Measurements from ENCODE around the gene RBMS3.

Gene RBMS3

GRCh38 chr3:29914861-29915524, 634.1 kb downstream of the RBMS3 start:
- no peak for DNase-seq

- no peak for DNase-seq
Observed at GRCh38 chr3:29919571-29919970, 638.7 kb downstream of the RBMS3 start.

GRCh38 chr3:29922992-29923746, 642.3 kb downstream of the RBMS3 start:
- no peak for DNase-seq

GRCh38 chr3:29924783-29925561, 644.1 kb downstream of the RBMS3 start:
- no peak for DNase-seq

- DNase-seq = no peak
Observed at GRCh38 chr3:29926378-29926777, 645.5 kb downstream of the RBMS3 start.

- DNase-seq = no peak
Observed at GRCh38 chr3:29932696-29933325, 651.9 kb downstream of the RBMS3 start.

GRCh38 chr3:29933802-29934490, 653.1 kb downstream of the RBMS3 start:
- no peak for DNase-seq

- no peak for DNase-seq
Observed at GRCh38 chr3:29934751-29935150, 653.9 kb downstream of the RBMS3 start.

- no peak for DNase-seq
Observed at GRCh38 chr3:29936054-29936453, 655.2 kb downstream of the RBMS3 start.

GRCh38 chr3:29936766-29937165, 655.9 kb downstream of the RBMS3 start:
- DNase-seq = no peak

- no peak for DNase-seq
Observed at GRCh38 chr3:29937185-29937584, 656.3 kb downstream of the RBMS3 start.

- DNase-seq = no peak
Observed at GRCh38 chr3:29940759-29941323, 660.0 kb downstream of the RBMS3 start.

GRCh38 chr3:29942297-29942696, 661.4 kb downstream of the RBMS3 start:
- no peak for DNase-seq

- DNase-seq = no peak
Observed at GRCh38 chr3:29949131-29949530, 668.3 kb downstream of the RBMS3 start.

GRCh38 chr3:29949940-29950616, 669.2 kb downstream of the RBMS3 start:
- no peak for DNase-seq

- DNase-seq = no peak
Observed at GRCh38 chr3:29952431-29952830, 671.6 kb downstream of the RBMS3 start.

- no peak for DNase-seq
Observed at GRCh38 chr3:29955413-29955812, 674.5 kb downstream of the RBMS3 start.

GRCh38 chr3:29958816-29959215, 677.9 kb downstream of the RBMS3 start:
- no peak for DNase-seq

- DNase-seq = no peak
Observed at GRCh38 chr3:29971895-29972294, 691.0 kb downstream of the RBMS3 start.

GRCh38 chr3:29972320-29972993, 691.6 kb downstream of the RBMS3 start:
- no peak for DNase-seq

- DNase-seq = no peak
Observed at GRCh38 chr3:29973763-29974162, 692.9 kb downstream of the RBMS3 start.

Measured in stimulated activated CD4-positive, alpha-beta T cell treated with anti-CD3 and anti-CD28 coated beads, Interleukin-2, amount 100 ng/mL, for 48 hours (primary cell).